Psoas muscle (tissue), 8 donors: Measurements from ENCODE around the gene FOXN3. TPM values are rescaled to one million over a fixed set of nuclear protein-coding genes. Genes with fewer than 3 reads are reported as not detected.

Source experiments
- ATAC-seq, 4 donors: fragments of 200-7000 bp; cut with Tn5 transposase; one replicate each; pipeline ENCODE4 v1.9.1; 2020; ENCODE audit warnings: moderate library complexity in 3 of 4, mild to moderate bottlenecking in 2 of 4
- DNase-seq, 2 donors: peaks; one replicate each; pipeline ENCODE4 v3.0.0-alpha.2; 2020
- H3K27ac ChIP-seq: fragments of 200-600 bp; one replicate; pipeline ENCODE4 v1.8.0; 2022
- H3K27me3 ChIP-seq, 3 donors: fragments of 200-600 bp in 1 of 3; one replicate each; pipeline versions ENCODE4 v1.6.1 to v1.8.0; 2013 to 2022; ENCODE audit warnings: low read length in 2 of 3, mild to moderate bottlenecking in 2 of 3, moderate library complexity in 1 of 3; ENCODE audit not compliant: insufficient read depth in 3 of 3
- H3K36me3 ChIP-seq, 2 donors: fragments of 200-600 bp in 1 of 2; one replicate each; pipeline versions ENCODE4 v1.6.1 to v1.8.0; 2013 to 2022; ENCODE audit warnings: low read depth in 1 of 2, mild to moderate bottlenecking in 1 of 2, moderate library complexity in 1 of 2; ENCODE audit not compliant: insufficient read depth in 1 of 2
- H3K4me1 ChIP-seq: fragments of 200-600 bp; one replicate; pipeline ENCODE4 v1.8.0; 2022
- H3K4me3 ChIP-seq: fragments of 200-600 bp; one replicate; pipeline ENCODE4 v1.8.0; 2022; ENCODE audit warnings: mild to moderate bottlenecking
- H3K9me3 ChIP-seq: fragments of 200-600 bp; one replicate; pipeline ENCODE4 v1.8.0; 2022
- CTCF ChIP-seq: fragments of 200-600 bp; IDR thresholded peaks from one replicate; pipeline ENCODE4 v1.8.0; 2022; ENCODE audit warnings: antibody characterized with exemption
- WGBS, 3 donors: extraction: QIAGEN DNeasy Blood & Tissue Kit; methylation state at CpG; one replicate each; pipeline versions ENCODE4 v1.1.6 to v1.1.7; 2013; 5-methylcytosine and 5-hydroxymethylcytosine counted together
- intact Hi-C, 2 donors: fragments of 100-400 bp; cut with DNase I; formaldehyde crosslinking; loops; one replicate each; pipeline versions ENCODE4 v1.11.0 to v1.14.2; 2022
- polyA plus RNA-seq, 3 donors: library from polyadenylated mRNA; stranded (reverse); fragments of 200-250 nt; gene quantifications; one replicate each; pipeline ENCODE4 v1.2.3, GENCODE V29; 2013
- total RNA-seq, 4 donors: library from RNA; stranded (reverse); fragmentation: NEBNext Ultra II Directional in 2 of 4; extraction: Animal tissue kit (Norgen Biotek cat#: 25700) in 2 of 4; gene quantifications; one replicate each; pipeline versions ENCODE4 v1.2.1 to v1.2.4, GENCODE V29; 2021 to 2023
- donor health status: healthy with polysubstance abuse.
- donor health status: DM: no; HTN: no; CAD: no; lungs with moderate emphysema.
- donor health status: Bipolar disorder and iron deficiency.
- donor health status: healthy.
- donor health status: DM: yes; HTN: yes; CAD: no.
- donor health status: DM: no; HTN: no; CAD: no.
- donor health status: DM: no; HTN: no; CAD: no.
- donor health status: DM: yes; HTN: yes; CAD: no.

FOXN3 gene
- total and polyA plus RNA-seq, 7 donors: 10.1 to 123 (median 73.6) TPM

GRCh38 chr14:89458713-89459420, 41.8 kb upstream of the FOXN3 start:
- intact Hi-C loops: no loop called here
- no peaks in the 10 kb centered on the region for H3K4me1 ChIP-seq
- ATAC-seq (no peak), DNase-seq (no peak)
- H3K36me3 ChIP-seq: no peaks in the 10 kb centered on the region
- H3K27me3 ChIP-seq: no peaks in the 10 kb centered on the region
- no peak for TF ChIP-seq CTCF
- no peak overlapping the region for H3K4me3 ChIP-seq
- no peaks in the 10 kb centered on the region for H3K9me3 ChIP-seq
- H3K27ac ChIP-seq: no peak overlapping the region
- 51 to 76% (median 64%) methylated on average over 5 of the region's 5 CpGs for WGBS, 3 donors

DNA sequence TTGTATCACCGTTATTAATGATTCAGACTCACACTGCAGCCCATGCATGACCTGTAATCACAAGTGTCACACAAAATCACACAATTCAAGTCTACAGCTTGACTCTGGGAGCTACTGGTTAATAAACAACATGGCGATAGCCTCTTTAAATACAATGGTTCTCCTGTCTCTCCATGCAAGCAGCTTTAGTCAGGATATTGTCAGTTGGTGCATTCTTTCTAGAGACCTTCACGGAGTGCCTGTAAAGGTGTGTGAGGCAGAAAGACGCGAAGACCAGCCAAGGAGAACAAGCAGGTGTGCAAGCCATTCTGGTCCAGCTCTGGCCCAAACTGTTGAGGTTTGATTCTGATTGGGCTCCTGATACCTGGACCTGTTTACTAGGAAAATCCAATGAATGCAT, 40.0 kb upstream of the FOXN3 start:
- ATAC-seq: no peak
- intact Hi-C loops: no loop called here
- Histone ChIP-seq H3K4me3 (no peak overlapping the region), H3K36me3 (no peaks in the 10 kb centered on the region), H3K27ac (no peak overlapping the region), H3K4me1 (no peaks in the 10 kb centered on the region), H3K27me3 (no peaks in the 10 kb centered on the region), H3K9me3 (no peaks in the 10 kb centered on the region)
- DNase-seq: no peak
- TF ChIP-seq CTCF: no peak
- WGBS, 3 donors: 97 to 99% (median 97%) methylated on average over 5 of the region's 5 CpGs

DNA sequence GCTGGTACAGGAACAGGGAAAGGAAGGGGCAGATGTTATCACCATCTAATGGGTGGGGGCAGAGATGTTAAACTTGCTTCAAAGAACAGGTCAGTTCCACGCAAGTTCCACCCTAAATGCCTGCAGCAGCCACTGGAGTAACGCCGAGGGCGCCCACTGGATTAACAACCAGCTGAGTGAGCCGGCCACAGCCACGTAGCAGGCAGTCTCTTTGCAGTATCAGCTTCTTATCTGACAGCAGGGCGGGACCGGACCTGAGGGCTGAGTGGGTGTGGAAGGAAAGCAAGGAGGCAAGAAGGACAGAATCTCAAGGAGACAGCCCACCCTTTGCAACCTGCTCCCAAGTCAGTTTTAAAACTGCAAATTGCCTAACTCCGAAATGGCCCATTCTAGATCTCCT, 38.4 kb upstream of the FOXN3 start:
- no peak for ATAC-seq
- no peak for DNase-seq

GRCh38 chr14:89454996-89455395, 38.0 kb upstream of the FOXN3 start:
- no peak for TF ChIP-seq CTCF
- intact Hi-C loops: no loop called here
- Histone ChIP-seq H3K4me1 (no peaks in the 10 kb centered on the region), H3K27me3 (no peaks in the 10 kb centered on the region), H3K27ac (no peak overlapping the region), H3K4me3 (no peak overlapping the region), H3K36me3 (no peaks in the 10 kb centered on the region), H3K9me3 (no peaks in the 10 kb centered on the region)
- DNase-seq: no peak
- 83 to 85% (median 85%) methylated on average over 10 of the region's 10 CpGs for WGBS, 3 donors
- ATAC-seq: no peak

More for the DNA sequence above, 38.4 kb upstream of the FOXN3 start:
- no peak for TF ChIP-seq CTCF
- Histone ChIP-seq H3K27ac (no peak overlapping the region), H3K4me1 (no peaks in the 10 kb centered on the region), H3K27me3 (no peaks in the 10 kb centered on the region), H3K9me3 (no peaks in the 10 kb centered on the region), H3K4me3 (no peak overlapping the region), H3K36me3 (no peaks in the 10 kb centered on the region)
- WGBS, 3 donors: 78 to 81% (median 78%) methylated on average over 9 of the region's 9 CpGs
- intact Hi-C loops: no loop called here

DNA sequence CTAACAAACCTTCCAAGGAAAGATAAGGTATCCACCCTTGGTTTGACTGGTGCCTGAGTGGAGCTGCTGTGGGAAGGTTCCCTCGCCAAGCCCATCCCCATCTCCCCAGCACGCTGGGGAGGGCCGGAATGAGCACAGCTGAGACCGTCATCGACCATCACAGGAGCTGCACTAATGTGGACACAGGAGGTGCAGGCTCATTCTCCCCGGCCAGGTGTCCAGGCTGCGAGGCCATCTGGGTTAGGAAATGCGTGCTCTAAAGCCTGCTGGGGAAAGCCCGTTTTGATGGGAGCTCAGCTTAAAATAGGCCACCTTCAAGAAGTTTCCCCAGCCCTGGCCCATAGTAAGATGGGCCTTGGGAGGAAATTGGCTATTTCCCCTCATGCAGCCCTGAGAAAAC, 35.2 kb upstream of the FOXN3 start:
- Histone ChIP-seq H3K36me3 (no peaks in the 10 kb centered on the region), H3K27me3 (no peaks in the 10 kb centered on the region), H3K27ac (no peak overlapping the region), H3K9me3 (no peaks in the 10 kb centered on the region), H3K4me1 (no peaks in the 10 kb centered on the region), H3K4me3 (no peak overlapping the region)
- intact Hi-C loops: no loop called here
- 81 to 92% (median 88%) methylated on average over 9 of the region's 9 CpGs for WGBS, 3 donors
- no peak for DNase-seq
- ATAC-seq: no peak
- no peak for TF ChIP-seq CTCF
